SJCRH30 (cell line): ENCODE data around the gene NACC2. TPM values are rescaled to one million over a fixed set of nuclear protein-coding genes. Genes with fewer than 3 reads are reported as not detected.

Experiments
- DNase-seq, 2 experiments: peaks; one replicate each; pipeline ENCODE4 v3.0.0-alpha.2; 2015 to 2020
- H3K27ac ChIP-seq: fragments of 250-450 bp; sonication (Bioruptor Pico); 2 replicates; pipeline ENCODE4 v1.5.1; 2020; ENCODE audit warnings: mild to moderate bottlenecking, moderate library complexity
- H3K27me3 ChIP-seq: fragments of 250-450 bp; sonication (Bioruptor Pico); 2 replicates; pipeline ENCODE4 v1.5.1; 2020; ENCODE audit warnings: mild to moderate bottlenecking, moderate library complexity
- H3K36me3 ChIP-seq: fragments of 250-450 bp; sonication (Bioruptor Pico); 2 replicates; pipeline ENCODE4 v1.5.1; 2020; ENCODE audit warnings: mild to moderate bottlenecking, moderate library complexity
- H3K4me1 ChIP-seq: fragments of 250-450 bp; sonication (Bioruptor Pico); 2 replicates; pipeline ENCODE4 v1.5.1; 2020; ENCODE audit warnings: mild to moderate bottlenecking, moderate library complexity
- H3K4me3 ChIP-seq: fragments of 250-450 bp; sonication (Bioruptor Pico); 2 replicates; pipeline ENCODE4 v1.5.1; 2020; ENCODE audit warnings: mild to moderate bottlenecking, moderate library complexity
- H3K9me3 ChIP-seq: fragments of 250-450 bp; sonication (Bioruptor Pico); replicated peaks from 2 replicates; pipeline ENCODE4 v1.5.1; 2020; ENCODE audit warnings: mild to moderate bottlenecking, moderate library complexity
- total RNA-seq: library from RNA; depleted of rRNA; stranded (reverse); fragments of >200 nt; shearing (Covaris generic); gene quantifications from 2 replicates; pipeline ENCODE4 v1.2.3, GENCODE V29; 2014

NACC2 gene
- total RNA-seq, 1 experiment from 2014 or later = 4.4 TPM

DNA sequence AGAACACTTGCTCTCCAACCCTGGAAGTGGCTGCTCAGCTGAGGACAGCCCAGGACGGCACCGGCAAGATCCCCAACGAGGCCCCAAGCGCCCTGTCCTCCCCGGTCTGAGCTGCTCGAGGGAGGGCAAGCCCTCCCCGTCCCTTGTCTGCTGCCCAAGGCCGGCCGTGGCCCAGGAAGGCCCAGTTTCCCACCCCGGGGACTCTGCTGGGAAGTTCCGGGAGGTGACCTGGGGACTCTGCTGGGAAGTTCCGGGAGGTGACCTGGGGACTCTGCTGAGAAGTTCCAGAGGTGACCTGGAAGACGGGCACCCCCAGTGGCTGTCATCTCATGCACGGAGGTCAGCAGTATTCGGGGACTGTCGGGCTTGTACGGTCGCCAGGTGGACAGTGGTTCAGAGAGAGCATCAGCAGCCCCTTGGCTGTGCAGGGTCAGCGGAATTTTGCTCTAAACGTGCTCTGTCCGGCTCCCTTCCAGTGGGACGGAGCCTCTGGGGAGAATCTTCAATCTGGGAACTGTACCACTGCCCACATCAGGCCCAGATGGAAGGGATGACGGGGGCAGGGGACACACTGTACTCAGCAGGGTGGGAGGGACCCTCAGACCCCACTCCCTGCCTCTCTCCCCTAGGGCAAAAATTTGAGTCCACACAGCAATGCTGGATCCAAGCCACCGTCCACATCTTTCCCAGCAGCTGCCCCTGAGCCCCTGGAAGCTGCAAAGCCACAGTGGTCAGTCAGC is 7.2 kb downstream of the NACC2 start:
- no peaks in the 10 kb centered on the region; the same call in 1 of the 2 replicates for H3K27me3 ChIP-seq
- H3K4me3 ChIP-seq = no peak overlapping the region
- no peak overlapping the region for H3K27ac ChIP-seq
- no peaks in the 10 kb centered on the region for H3K9me3 ChIP-seq
- peak in 1 of 2 experiments; percentile 4 for DNase-seq
- no peaks in the 10 kb centered on the region for H3K36me3 ChIP-seq
- peaks cover 31% of the 10 kb centered on the region for H3K4me1 ChIP-seq

DNA sequence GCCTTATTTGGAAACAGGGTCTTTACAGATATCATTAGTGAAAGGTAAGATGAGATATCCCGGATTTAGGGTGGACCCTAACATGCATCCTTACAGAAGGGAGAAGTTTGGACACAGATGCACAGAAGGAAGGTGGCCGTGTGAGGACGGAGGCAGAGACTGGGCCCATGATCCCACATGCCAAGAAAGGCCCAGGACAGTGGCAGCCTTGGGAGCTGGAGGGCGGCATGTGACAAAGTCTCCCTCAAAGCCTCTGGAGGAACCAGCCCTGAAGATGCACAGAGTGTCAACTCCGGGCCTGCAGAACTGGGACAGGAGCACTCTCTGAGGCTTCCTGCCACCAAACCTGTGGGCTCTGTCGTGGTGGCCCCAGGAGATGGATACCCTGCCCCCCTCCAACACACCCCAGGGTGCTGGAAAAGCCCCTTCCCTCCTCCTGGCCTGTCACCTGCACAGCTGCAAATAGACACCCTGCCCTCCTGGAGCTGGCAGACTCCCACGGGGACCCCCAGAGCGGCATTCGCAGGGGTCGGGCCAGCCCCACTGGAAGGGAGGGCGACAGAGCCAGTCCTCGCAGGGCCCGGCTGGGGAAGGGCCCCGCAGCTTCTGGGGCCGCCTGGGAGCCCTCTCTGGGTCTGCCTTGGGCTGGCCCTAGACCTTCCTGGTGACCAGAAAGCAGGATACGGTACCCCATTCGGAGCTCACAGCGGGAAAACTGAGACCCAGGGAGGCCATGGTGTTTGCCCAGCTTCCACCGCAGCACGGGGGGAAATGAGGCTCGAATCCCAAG is 7.9 kb downstream of the NACC2 start:
- no peak overlapping the region for H3K27ac ChIP-seq
- DNase-seq = no peak
- no peaks in the 10 kb centered on the region; the same call in 1 of the 2 replicates for H3K27me3 ChIP-seq
- H3K4me1 ChIP-seq = peaks cover 24% of the 10 kb centered on the region
- H3K36me3 ChIP-seq = no peaks in the 10 kb centered on the region
- H3K4me3 ChIP-seq = no peak overlapping the region
- no peaks in the 10 kb centered on the region for H3K9me3 ChIP-seq

DNA sequence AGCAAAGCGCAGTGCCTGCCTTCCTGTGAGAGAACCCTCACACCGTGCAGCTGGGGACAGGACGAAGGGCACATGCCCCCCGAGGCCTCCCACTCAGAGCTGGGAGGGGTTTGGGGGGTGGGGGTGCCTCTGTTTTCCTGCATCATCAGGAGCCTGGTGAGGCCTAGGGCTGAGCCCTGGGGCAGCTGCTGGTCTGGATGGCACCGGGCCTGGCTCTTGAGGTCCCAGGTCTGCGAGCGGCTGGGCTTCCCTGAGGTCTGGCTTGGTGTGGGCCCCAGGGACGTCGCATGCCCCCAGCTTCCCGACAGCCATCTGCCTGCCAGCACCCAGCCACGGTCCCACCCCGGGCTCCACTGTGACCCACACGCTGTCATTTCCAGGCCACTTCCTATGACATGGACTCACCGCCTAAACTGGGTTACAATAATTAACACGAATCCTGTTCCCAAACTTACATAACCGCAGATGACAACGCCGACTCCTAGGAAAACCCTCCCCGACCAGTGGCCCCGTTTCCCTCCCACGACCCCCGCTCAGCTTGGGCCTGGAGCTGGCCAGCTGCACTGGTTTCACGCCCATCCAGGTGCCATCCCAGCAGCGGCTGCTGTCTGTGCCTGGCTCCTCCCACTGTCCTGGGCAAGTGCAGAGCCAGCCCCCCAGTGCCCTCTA is 8.7 kb downstream of the NACC2 start:
- DNase-seq = peak in 1 of 2 experiments; percentile 2
- Histone ChIP-seq H3K4me3 (no peak overlapping the region), H3K27ac (no peak overlapping the region), H3K27me3 (no peaks in the 10 kb centered on the region; the same call in 1 of the 2 replicates), H3K4me1 (peaks cover 23% of the 10 kb centered on the region), H3K9me3 (no peaks in the 10 kb centered on the region), H3K36me3 (no peaks in the 10 kb centered on the region)

DNA sequence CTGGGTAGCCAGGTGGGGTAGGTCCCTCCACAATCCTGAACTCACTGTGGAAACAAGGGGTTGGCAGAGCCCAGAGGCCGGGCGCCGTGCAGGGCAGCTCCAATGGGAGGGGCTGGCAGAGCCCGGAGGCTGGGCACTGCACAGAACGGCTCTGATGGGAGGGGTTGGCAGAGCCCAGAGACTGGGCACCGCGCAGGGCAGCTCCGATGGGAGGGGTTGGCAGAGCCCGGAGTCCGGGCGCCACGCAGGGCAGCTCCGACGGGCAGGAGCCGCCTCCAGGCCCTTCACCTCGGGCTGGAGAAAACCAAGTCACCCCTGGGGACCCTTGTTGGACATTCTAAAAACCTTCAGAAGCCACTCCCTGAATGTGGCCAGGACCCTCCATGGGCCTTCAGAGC is 9.3 kb downstream of the NACC2 start:
- Histone ChIP-seq H3K4me1 (peaks cover 23% of the 10 kb centered on the region), H3K27ac (no peak overlapping the region), H3K36me3 (no peaks in the 10 kb centered on the region)

DNA sequence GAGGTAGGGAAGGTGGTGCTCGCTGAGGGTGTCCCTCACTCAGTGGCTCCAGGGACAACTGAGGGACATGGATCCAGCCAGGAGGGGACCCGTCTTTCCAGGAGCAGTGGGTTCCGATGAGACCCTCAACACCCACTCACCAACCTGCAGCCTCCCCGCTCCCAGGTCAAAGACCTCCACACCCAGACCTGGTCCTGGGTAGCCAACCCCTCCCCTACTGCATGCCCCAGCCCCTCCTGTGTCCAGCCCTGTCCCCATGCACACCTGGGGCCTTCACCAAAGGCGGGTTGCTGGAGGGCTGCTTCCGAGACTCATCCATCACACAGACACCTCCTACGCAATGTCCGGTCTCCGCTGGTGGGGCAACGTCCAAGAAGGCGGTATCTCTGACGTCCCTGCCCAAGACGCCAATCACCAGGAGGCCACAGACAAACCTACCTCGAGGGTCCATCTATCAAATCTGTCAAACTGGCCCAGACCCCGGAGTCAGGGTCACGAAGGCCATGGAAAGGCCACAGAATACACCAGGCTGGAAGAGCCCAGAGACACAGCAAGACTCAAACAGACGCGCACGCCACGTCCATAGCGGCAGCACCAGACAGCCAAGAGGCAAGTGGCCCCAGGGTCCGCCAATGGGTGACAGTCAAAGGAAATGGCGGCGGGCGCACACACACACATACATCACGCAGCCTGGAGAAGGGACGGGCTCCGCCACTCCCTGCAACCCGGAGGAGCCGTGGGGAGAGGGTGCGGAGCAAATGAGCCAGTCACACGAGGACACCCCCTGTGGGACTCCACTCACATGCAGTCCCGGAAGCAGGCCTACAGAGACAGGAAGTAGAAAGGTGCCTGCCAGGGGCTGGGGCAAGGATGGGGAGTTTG is 10.8 kb downstream of the NACC2 start:
- Histone ChIP-seq H3K4me1 (peaks cover 30% of the 10 kb centered on the region), H3K36me3 (no peaks in the 10 kb centered on the region)
- DNase-seq = peak in 1 of 2 experiments; percentile 2

More for the DNA sequence above, 9.3 kb downstream of the NACC2 start:
- DNase-seq = no peak
- no peaks in the 10 kb centered on the region for H3K9me3 ChIP-seq
- H3K27me3 ChIP-seq = no peaks in the 10 kb centered on the region; the same call in 1 of the 2 replicates
- H3K4me3 ChIP-seq = no peak overlapping the region

DNA sequence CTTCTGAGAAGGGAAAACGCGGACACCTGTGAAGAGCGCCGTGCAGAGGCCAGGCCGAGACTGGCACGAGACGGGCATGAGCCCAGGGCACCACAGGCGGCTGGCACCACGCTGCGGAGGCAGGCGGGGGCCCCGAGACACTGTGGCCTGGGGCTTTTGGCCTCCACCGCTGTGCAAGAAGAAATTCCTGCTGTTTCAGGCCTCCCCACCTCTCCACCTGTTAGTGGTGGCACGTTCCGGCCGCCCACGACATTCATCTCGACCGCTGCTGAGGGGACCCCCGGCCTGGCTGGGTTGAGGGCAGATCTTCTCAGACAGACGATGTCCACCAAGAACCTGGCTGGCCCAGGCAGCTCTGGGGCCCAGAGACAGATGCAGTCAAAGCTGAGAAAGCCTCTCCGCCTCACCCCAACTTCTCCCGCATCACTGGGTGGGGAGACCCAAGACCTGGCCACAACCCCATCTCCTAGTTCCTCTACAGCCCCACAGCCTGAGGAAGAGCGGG is 11.5 kb downstream of the NACC2 start:
- Histone ChIP-seq H3K4me3 (no peak overlapping the region), H3K4me1 (peaks cover 29% of the 10 kb centered on the region), H3K27me3 (no peaks in the 10 kb centered on the region), H3K9me3 (no peaks in the 10 kb centered on the region), H3K36me3 (no peaks in the 10 kb centered on the region), H3K27ac (no peak overlapping the region)
- DNase-seq = peak in 1 of 2 experiments; percentile 2

More for the DNA sequence above, 10.8 kb downstream of the NACC2 start:
- H3K27ac ChIP-seq = no peak overlapping the region
- H3K9me3 ChIP-seq = no peaks in the 10 kb centered on the region
- H3K27me3 ChIP-seq = no peaks in the 10 kb centered on the region; the same call in 1 of the 2 replicates
- no peak overlapping the region for H3K4me3 ChIP-seq

DNA sequence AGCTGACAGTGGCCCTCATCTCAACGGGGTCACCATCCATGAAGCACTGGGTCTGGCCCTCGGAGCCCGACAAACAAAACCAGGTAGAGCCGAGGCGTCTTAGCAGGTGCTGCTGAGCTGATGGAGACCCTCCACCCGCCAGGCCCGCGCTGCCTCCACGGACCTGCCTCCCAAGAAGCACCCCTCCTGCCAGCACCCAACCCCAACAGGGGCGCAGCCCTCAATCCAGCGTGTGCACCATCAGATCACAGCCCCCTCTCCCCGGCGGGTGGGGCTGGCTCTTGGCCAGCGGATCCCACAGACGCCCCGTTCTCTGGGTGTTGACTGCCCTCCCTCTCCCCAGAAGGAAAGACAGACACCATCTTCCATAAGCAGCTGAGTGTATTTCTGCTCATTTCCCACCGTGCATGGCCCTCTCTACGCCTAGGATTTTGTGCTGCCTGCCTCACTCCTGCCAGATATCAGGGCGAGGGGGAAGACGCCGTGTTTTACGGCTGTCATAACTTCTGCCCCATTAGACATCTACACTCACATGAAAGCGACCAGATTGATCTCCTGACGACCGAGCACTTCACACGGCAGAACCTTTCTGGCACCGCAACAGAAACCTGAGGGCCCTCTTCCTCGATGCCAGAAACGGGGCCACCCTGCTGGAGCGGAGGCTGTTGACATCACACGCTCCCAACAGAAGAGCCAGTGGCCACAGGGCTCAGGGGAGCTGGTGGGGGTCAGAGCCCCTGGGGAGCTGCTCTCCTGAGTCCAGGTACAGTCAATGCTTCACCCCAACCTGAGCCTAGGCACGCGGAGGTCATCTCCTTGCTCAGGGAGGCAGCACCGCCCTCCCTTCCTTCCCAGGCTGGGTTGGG is 12.4 kb downstream of the NACC2 start:
- H3K4me3 ChIP-seq = no peak overlapping the region
- H3K9me3 ChIP-seq = no peaks in the 10 kb centered on the region
- no peaks in the 10 kb centered on the region for H3K27me3 ChIP-seq
- DNase-seq = peak in 1 of 2 experiments; percentile 2
- H3K4me1 ChIP-seq = peaks cover 29% of the 10 kb centered on the region
- no peak overlapping the region for H3K27ac ChIP-seq
- H3K36me3 ChIP-seq = no peaks in the 10 kb centered on the region

DNA sequence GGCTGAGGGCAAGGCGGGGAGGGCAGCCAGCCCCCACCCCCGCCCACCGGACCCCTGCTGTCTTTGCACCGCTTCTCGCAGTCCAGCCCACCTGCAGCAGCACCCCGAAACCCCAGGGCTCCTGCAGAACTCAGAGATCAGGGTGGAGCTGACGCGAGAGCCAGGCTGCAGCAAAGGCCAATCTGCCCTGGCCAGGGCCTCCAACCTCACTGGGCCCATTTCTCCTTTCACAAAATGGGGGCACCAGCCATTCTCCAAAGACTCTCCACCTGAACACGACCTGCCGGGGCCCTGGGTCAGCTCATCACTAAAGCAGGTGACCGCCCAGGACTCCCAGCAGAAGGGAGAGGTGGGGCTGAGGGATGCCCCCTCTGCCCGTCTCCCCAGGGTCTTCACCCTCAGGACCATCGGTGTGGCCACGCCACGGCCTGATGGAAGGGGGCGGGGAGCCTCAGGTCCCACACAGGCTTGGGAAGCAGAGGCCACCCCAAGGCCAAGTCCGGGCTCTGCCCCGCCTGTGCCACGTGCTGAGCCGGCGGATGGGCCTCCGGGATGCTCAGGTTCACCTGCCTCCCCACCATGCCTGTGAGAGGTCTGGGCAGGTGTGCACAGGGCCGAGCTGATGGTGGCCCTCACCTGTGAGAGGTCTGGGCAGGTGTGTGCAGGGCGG is 13.1 kb downstream of the NACC2 start:
- no peaks in the 10 kb centered on the region for H3K36me3 ChIP-seq
- DNase-seq = peak in 1 of 2 experiments; percentile 6
- no peak overlapping the region for H3K4me3 ChIP-seq
- H3K27me3 ChIP-seq = no peaks in the 10 kb centered on the region
- no peak overlapping the region for H3K27ac ChIP-seq
- peaks cover 29% of the 10 kb centered on the region for H3K4me1 ChIP-seq
- H3K9me3 ChIP-seq = no peaks in the 10 kb centered on the region

DNA sequence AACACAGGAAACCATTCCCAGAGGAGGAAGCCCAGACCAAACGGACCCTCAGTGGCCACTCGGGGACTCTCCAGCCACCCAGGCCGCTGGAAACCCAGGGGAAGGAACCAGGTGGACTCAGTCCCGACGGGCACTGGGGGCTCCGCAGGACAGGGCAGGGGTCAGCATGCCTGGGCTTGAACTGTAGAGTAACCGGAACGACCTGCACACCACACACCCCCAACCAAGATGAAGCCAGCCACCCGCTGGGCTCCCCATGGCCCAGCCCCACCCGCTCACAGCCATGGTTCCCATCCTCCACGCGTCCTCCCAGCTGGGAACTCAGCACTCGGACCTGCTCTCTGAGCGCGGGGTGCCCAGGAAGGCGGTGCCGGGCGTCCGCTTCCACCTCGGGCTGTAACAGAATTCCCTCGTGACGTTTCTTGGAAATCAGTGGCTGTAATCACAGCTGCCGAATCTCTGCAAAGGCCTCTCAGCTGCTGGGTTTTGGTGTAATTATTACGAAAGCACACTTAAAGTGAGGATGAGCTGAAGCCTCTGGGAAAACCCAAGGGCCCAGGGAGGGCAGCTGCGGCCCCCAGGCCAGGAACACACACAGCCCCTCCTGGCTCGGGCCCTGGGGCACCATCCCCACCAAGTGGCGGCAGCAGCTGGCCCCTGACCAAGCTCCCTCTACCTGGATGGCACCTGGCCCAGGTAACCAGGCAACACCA is 13.8 kb downstream of the NACC2 start:
- H3K9me3 ChIP-seq = no peaks in the 10 kb centered on the region
- H3K36me3 ChIP-seq = no peaks in the 10 kb centered on the region
- H3K27ac ChIP-seq = no peak overlapping the region
- DNase-seq = peak; percentile 85 to 94
- H3K27me3 ChIP-seq = no peaks in the 10 kb centered on the region
- H3K4me1 ChIP-seq = peaks cover 29% of the 10 kb centered on the region
- no peak overlapping the region for H3K4me3 ChIP-seq

DNA sequence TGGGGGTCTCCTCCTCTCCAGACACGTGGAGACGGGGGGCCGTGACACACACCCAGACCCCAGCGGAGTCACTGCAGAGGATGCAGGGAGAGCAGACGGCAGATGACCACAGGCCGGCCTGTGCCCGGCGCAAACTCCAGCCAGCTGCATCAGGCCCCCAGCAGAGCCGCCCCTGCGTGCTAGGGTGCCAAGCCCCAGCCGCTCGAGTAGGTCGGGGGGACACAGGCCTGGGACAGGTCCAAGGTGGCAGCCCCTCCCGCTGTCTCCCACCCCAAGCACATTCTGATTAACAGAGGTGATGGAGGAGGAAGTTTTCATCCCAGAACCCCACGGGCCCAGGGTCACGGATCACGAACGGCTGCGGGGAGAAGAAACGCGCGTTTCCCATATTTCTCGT is 14.4 kb downstream of the NACC2 start:
- DNase-seq = no peak
- no peaks in the 10 kb centered on the region for H3K9me3 ChIP-seq
- no peak overlapping the region for H3K27ac ChIP-seq

DNA sequence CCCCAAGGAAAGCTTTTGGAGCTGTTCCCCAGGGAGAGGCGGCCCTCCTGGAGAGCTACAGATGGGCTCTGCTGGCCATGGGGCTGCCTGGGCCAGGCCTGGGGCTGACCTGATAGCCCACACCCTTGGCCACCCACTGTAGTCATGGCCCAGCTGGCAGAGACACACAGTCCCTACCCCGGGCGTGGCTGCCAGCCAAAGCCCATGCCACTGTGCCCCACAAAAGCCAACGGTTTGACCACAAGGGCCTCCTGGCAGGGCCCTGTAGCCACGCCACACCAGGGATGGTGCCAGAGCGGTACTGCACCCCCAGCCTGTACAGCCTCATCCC is 15.2 kb downstream of the NACC2 start:
- no peak overlapping the region for H3K27ac ChIP-seq
- DNase-seq = peak in 1 of 2 experiments; percentile 73
- H3K36me3 ChIP-seq = no peaks in the 10 kb centered on the region
- peaks cover 29% of the 10 kb centered on the region for H3K4me1 ChIP-seq
- H3K27me3 ChIP-seq = no peaks in the 10 kb centered on the region
- no peaks in the 10 kb centered on the region for H3K9me3 ChIP-seq
- no peak overlapping the region for H3K4me3 ChIP-seq

More for the DNA sequence above, 14.4 kb downstream of the NACC2 start:
- peaks cover 29% of the 10 kb centered on the region for H3K4me1 ChIP-seq
- no peaks in the 10 kb centered on the region for H3K27me3 ChIP-seq
- no peak overlapping the region for H3K4me3 ChIP-seq
- H3K36me3 ChIP-seq = no peaks in the 10 kb centered on the region

DNA sequence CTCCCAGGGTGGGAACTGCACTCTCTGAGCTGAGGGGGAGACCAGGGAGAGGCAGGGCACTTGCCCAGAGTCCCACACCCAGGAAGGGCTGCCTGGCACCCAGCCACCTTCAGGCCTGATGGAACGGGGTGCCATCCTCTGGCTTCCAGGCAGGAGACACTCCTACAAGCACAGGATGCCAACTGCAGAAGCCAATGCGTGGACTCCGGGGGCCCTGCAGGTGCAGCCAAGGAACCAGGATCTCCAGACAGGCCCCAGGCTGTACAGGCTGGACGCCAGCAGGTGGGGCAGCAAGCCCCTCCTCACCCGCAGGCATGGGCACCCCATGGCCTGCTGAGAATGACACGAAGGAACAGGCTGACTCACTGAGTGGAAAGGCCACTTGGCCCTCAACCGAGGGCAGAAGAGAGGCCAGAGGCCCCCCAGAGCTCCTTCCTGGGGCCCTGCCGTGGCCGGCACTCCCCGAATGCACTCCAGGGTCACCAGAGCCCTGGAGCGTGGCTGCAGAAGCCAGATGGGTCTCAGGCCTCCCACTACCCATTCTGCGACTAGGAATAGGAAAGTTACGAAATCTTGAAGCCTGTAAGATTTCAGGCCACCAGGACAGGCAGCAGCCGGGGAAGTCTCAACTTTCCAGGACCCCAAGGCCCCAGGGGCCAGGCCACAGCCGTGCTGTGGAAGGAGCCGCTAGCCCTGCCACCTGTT is 15.7 kb downstream of the NACC2 start:
- Histone ChIP-seq H3K27me3 (no peaks in the 10 kb centered on the region), H3K4me3 (no peak overlapping the region), H3K4me1 (peaks cover 29% of the 10 kb centered on the region), H3K36me3 (no peaks in the 10 kb centered on the region), H3K9me3 (no peaks in the 10 kb centered on the region), H3K27ac (no peak overlapping the region)
- peak; percentile 11 to 82 for DNase-seq
